ENCODE data around the gene FBXL17. TPM values are rescaled to one million over a fixed set of nuclear protein-coding genes. Genes with fewer than 3 reads are reported as not detected.
"Not testable (repeated sequence)": the region's sequence is repeated elsewhere in the genome, so short reads cannot be mapped to it uniquely, and the experiment has no call there.

FBXL17 gene
- total RNA-seq, 5 donors from 2014 or later (not counting 1 experiment from before 2014, with no cell fraction given): 20.4 to 30.1 (median 22.1) TPM

GRCh38 chr5:108417166-108417670 is 35.3 kb upstream of the FBXL17 start:
- Mint-ChIP-seq H3K36me3 (no peaks in the 10 kb centered on the region), H3K4me1 (no peaks in the 10 kb centered on the region), H3K4me3 (no peak overlapping the region), H3K9me3 (peaks cover 2 to 8% (median 3%) of the 10 kb centered on the region in 3 donors), H3K27me3 (peaks cover 3 to 14% of the 10 kb centered on the region in 2 donors), H3K27ac (no peak overlapping the region)
- no peak for DNase-seq
- no peaks in the 10 kb centered on the region for H3K9me3 ChIP-seq
- H3K4me1 ChIP-seq (ENCODE audit: control insufficient read depth in 1 of 2, extremely low read depth in 1 of 2, insufficient read depth in 2 of 2, low read length in 2 of 2): no peaks in the 10 kb centered on the region
- H3K27ac ChIP-seq (ENCODE audit: low read length): no peak overlapping the region
- ATAC-seq (replicated peaks in 1 of 4): no peak
- H3K27me3 ChIP-seq (replicated peaks in 1 of 2; ENCODE audit: control insufficient read depth in 2 of 2, extremely low read depth in 1 of 2, insufficient read depth in 2 of 2, low read length in 1 of 2): peaks cover 0 to 4% of the 10 kb centered on the region in 2 experiments
- WGBS (ENCODE audit: insufficient coverage): 82% methylated on average over 3 of the region's 5 CpGs
- CTCF ChIA-PET: no interaction called here
- POLR2A ChIA-PET: no interaction called here
- no peaks in the 10 kb centered on the region for H3K36me3 ChIP-seq (ENCODE audit: control insufficient read depth in 2 of 2, extremely low read depth in 1 of 2, insufficient read depth in 1 of 2, low read length in 1 of 2)
- no peak overlapping the region for H3K4me3 ChIP-seq (ENCODE audit: control insufficient read depth in 1 of 2, extremely low read depth in 1 of 2, low read length in 1 of 2)

GRCh38 chr5:108415726-108416125 is 33.8 kb upstream of the FBXL17 start:
- H3K27ac ChIP-seq (ENCODE audit: low read length): no peak overlapping the region
- DNase-seq (no peak), ATAC-seq (replicated peaks in 1 of 4) (no peak)
- H3K36me3 ChIP-seq (ENCODE audit: control insufficient read depth in 2 of 2, extremely low read depth in 1 of 2, insufficient read depth in 1 of 2, low read length in 1 of 2): no peaks in the 10 kb centered on the region
- no peak overlapping the region for H3K4me3 ChIP-seq (ENCODE audit: control insufficient read depth in 1 of 2, extremely low read depth in 1 of 2, low read length in 1 of 2)
- CTCF ChIA-PET: no interaction called here
- H3K27me3 ChIP-seq (replicated peaks in 1 of 2; ENCODE audit: control insufficient read depth in 2 of 2, extremely low read depth in 1 of 2, insufficient read depth in 2 of 2, low read length in 1 of 2): peaks cover 0 to 4% of the 10 kb centered on the region in 2 experiments
- H3K36me3 Mint-ChIP-seq: no peaks in the 10 kb centered on the region
- no peaks in the 10 kb centered on the region for H3K9me3 ChIP-seq
- H3K9me3 Mint-ChIP-seq: peaks cover 2 to 8% (median 3%) of the 10 kb centered on the region in 3 donors
- no peaks in the 10 kb centered on the region for H3K4me1 ChIP-seq (ENCODE audit: control insufficient read depth in 1 of 2, extremely low read depth in 1 of 2, insufficient read depth in 2 of 2, low read length in 2 of 2)
- no peak overlapping the region for H3K27ac Mint-ChIP-seq
- no peak overlapping the region for H3K4me3 Mint-ChIP-seq
- POLR2A ChIA-PET: no interaction called here
- no peaks in the 10 kb centered on the region for H3K4me1 Mint-ChIP-seq
- H3K27me3 Mint-ChIP-seq: peaks cover 3 to 14% of the 10 kb centered on the region in 2 donors

GRCh38 chr5:108409786-108410185 is 27.9 kb upstream of the FBXL17 start:
- no peaks in the 10 kb centered on the region for H3K4me1 ChIP-seq (ENCODE audit: control insufficient read depth in 1 of 2, extremely low read depth in 1 of 2, insufficient read depth in 2 of 2, low read length in 2 of 2)
- H3K27ac Mint-ChIP-seq: no peak overlapping the region
- ATAC-seq (replicated peaks in 1 of 4) (no peak), DNase-seq (no peak)
- no peaks in the 10 kb centered on the region for H3K4me1 Mint-ChIP-seq
- H3K27ac ChIP-seq (ENCODE audit: low read length): no peak overlapping the region
- H3K36me3 ChIP-seq (ENCODE audit: control insufficient read depth in 2 of 2, extremely low read depth in 1 of 2, insufficient read depth in 1 of 2, low read length in 1 of 2): no peaks in the 10 kb centered on the region
- no peaks in the 10 kb centered on the region for H3K9me3 ChIP-seq
- ChIA-PET POLR2A (interaction anchor here in 1 of 2 donors (0.6 kb wide), 1 partner anchor 13 kb away, joined by 4 read pairs; no protein-coding TSS in a partner anchor), CTCF (interaction anchor here in 1 of 2 donors (0.6 kb wide), 1 partner anchor 15 kb away, joined by 4 read pairs; no protein-coding TSS in a partner anchor)
- H3K36me3 Mint-ChIP-seq: no peaks in the 10 kb centered on the region
- peaks cover 0 to 4% (median 0%) of the 10 kb centered on the region in 3 donors for H3K9me3 Mint-ChIP-seq
- no peaks in the 10 kb centered on the region for H3K27me3 ChIP-seq (replicated peaks in 1 of 2; ENCODE audit: control insufficient read depth in 2 of 2, extremely low read depth in 1 of 2, insufficient read depth in 2 of 2, low read length in 1 of 2)
- no CpG with 5 or more reads among the region's 2 CpGs for WGBS (ENCODE audit: insufficient coverage)
- no peak overlapping the region for H3K4me3 Mint-ChIP-seq
- H3K4me3 ChIP-seq (ENCODE audit: control insufficient read depth in 1 of 2, extremely low read depth in 1 of 2, low read length in 1 of 2): no peak overlapping the region
- H3K27me3 Mint-ChIP-seq: peaks cover 0 to 1% of the 10 kb centered on the region in 2 donors

- H3K4me3 Mint-ChIP-seq; ATAC-seq (replicated peaks in 1 of 4); CTCF ChIA-PET: not testable (repeated sequence)
Observed at GRCh38 chr5:108405201-108405600, 23.3 kb upstream of the FBXL17 start.

GRCh38 chr5:108398964-108399363 is 17.1 kb upstream of the FBXL17 start:
- ATAC-seq (replicated peaks in 1 of 4) (no peak), DNase-seq (no peak)
- Mint-ChIP-seq H3K4me3 (no peak overlapping the region), H3K36me3 (no peaks in the 10 kb centered on the region), H3K9me3 (peaks cover 7 to 24% (median 22%) of the 10 kb centered on the region in 3 donors), H3K4me1 (no peaks in the 10 kb centered on the region), H3K27ac (no peak overlapping the region), H3K27me3 (peaks cover 31 to 34% of the 10 kb centered on the region in 2 donors)
- ChIA-PET CTCF (no interaction called here), POLR2A (no interaction called here)
- Histone ChIP-seq H3K27ac (ENCODE audit: low read length) (no peak overlapping the region), H3K4me1 (ENCODE audit: control insufficient read depth in 1 of 2, extremely low read depth in 1 of 2, insufficient read depth in 2 of 2, low read length in 2 of 2) (no peaks in the 10 kb centered on the region), H3K4me3 (ENCODE audit: control insufficient read depth in 1 of 2, extremely low read depth in 1 of 2, low read length in 1 of 2) (no peak overlapping the region), H3K27me3 (replicated peaks in 1 of 2; ENCODE audit: control insufficient read depth in 2 of 2, extremely low read depth in 1 of 2, insufficient read depth in 2 of 2, low read length in 1 of 2) (peaks cover 0 to 16% of the 10 kb centered on the region in 2 experiments), H3K9me3 (no peaks in the 10 kb centered on the region), H3K36me3 (ENCODE audit: control insufficient read depth in 2 of 2, extremely low read depth in 1 of 2, insufficient read depth in 1 of 2, low read length in 1 of 2) (no peaks in the 10 kb centered on the region)
- 75% methylated on average over 2 of the region's 6 CpGs for WGBS (ENCODE audit: insufficient coverage)

More at GRCh38 chr5:108405201-108405600, 23.3 kb upstream of the FBXL17 start:
- H3K9me3 ChIP-seq; H3K4me1 ChIP-seq (ENCODE audit: control insufficient read depth in 1 of 2, extremely low read depth in 1 of 2, insufficient read depth in 2 of 2, low read length in 2 of 2); POLR2A ChIA-PET; H3K27me3 ChIP-seq (replicated peaks in 1 of 2; ENCODE audit: control insufficient read depth in 2 of 2, extremely low read depth in 1 of 2, insufficient read depth in 2 of 2, low read length in 1 of 2); DNase-seq; H3K4me3 ChIP-seq (ENCODE audit: control insufficient read depth in 1 of 2, extremely low read depth in 1 of 2, low read length in 1 of 2); H3K4me1 Mint-ChIP-seq; H3K36me3 Mint-ChIP-seq; H3K36me3 ChIP-seq (ENCODE audit: control insufficient read depth in 2 of 2, extremely low read depth in 1 of 2, insufficient read depth in 1 of 2, low read length in 1 of 2); H3K27ac ChIP-seq (ENCODE audit: low read length); H3K27ac Mint-ChIP-seq: not testable (repeated sequence)
- peaks cover 7 to 29% (median 21%) of the 10 kb centered on the region in 3 donors for H3K9me3 Mint-ChIP-seq
- peaks cover 17 to 28% of the 10 kb centered on the region in 2 donors for H3K27me3 Mint-ChIP-seq
- WGBS (ENCODE audit: insufficient coverage): no CpG with 5 or more reads among the region's 3 CpGs

- H3K36me3 ChIP-seq (ENCODE audit: control insufficient read depth in 2 of 2, extremely low read depth in 1 of 2, insufficient read depth in 1 of 2, low read length in 1 of 2); ATAC-seq (replicated peaks in 1 of 4); H3K36me3 Mint-ChIP-seq; H3K4me1 ChIP-seq (ENCODE audit: control insufficient read depth in 1 of 2, extremely low read depth in 1 of 2, insufficient read depth in 2 of 2, low read length in 2 of 2); CTCF ChIA-PET; H3K27ac Mint-ChIP-seq; H3K4me3 ChIP-seq (ENCODE audit: control insufficient read depth in 1 of 2, extremely low read depth in 1 of 2, low read length in 1 of 2); H3K4me3 Mint-ChIP-seq; H3K27ac ChIP-seq (ENCODE audit: low read length); POLR2A ChIA-PET; DNase-seq; H3K9me3 ChIP-seq; H3K4me1 Mint-ChIP-seq: not testable (repeated sequence)
- peaks cover 19 to 26% of the 10 kb centered on the region in 2 donors for H3K27me3 Mint-ChIP-seq
- peaks cover 0 to 16% of the 10 kb centered on the region in 2 experiments for H3K27me3 ChIP-seq (replicated peaks in 1 of 2; ENCODE audit: control insufficient read depth in 2 of 2, extremely low read depth in 1 of 2, insufficient read depth in 2 of 2, low read length in 1 of 2)
- H3K9me3 Mint-ChIP-seq: peaks cover 4 to 13% (median 12%) of the 10 kb centered on the region in 3 donors
- no CpG with 5 or more reads among the region's 5 CpGs for WGBS (ENCODE audit: insufficient coverage)
Observed at GRCh38 chr5:108396837-108397236, 14.9 kb upstream of the FBXL17 start.

- Histone ChIP-seq H3K9me3 (no peaks in the 10 kb centered on the region), H3K4me1 (ENCODE audit: control insufficient read depth in 1 of 2, extremely low read depth in 1 of 2, insufficient read depth in 2 of 2, low read length in 2 of 2) (peaks cover 8 to 13% of the 10 kb centered on the region in 2 experiments), H3K27ac (ENCODE audit: low read length) (no peak overlapping the region), H3K4me3 (ENCODE audit: control insufficient read depth in 1 of 2, extremely low read depth in 1 of 2, low read length in 1 of 2) (no peak overlapping the region), H3K27me3 (replicated peaks in 1 of 2; ENCODE audit: control insufficient read depth in 2 of 2, extremely low read depth in 1 of 2, insufficient read depth in 2 of 2, low read length in 1 of 2) (no peaks in the 10 kb centered on the region), H3K36me3 (ENCODE audit: control insufficient read depth in 2 of 2, extremely low read depth in 1 of 2, insufficient read depth in 1 of 2, low read length in 1 of 2) (no peaks in the 10 kb centered on the region)
- no CpG with 5 or more reads among the region's 3 CpGs for WGBS (ENCODE audit: insufficient coverage)
- CTCF ChIA-PET: no interaction called here
- Mint-ChIP-seq H3K9me3 (no peaks in the 10 kb centered on the region), H3K27me3 (no peaks in the 10 kb centered on the region), H3K27ac (no peak overlapping the region), H3K36me3 (no peaks in the 10 kb centered on the region), H3K4me1 (peaks cover 15 to 23% (median 17%) of the 10 kb centered on the region in 3 donors), H3K4me3 (no peak overlapping the region)
- ATAC-seq (replicated peaks in 1 of 4) (no peak), DNase-seq (no peak)
- POLR2A ChIA-PET: no interaction called here
Observed at GRCh38 chr5:108387758-108388157, 5.9 kb upstream of the FBXL17 start.
